HG03565 (cell line): Measurements from ENCODE around the gene SUPT4H1.

Experiments used
- ATAC-seq: cut with Tn5 transposase; IDR thresholded peaks from one replicate; pipeline ENCODE4 v1.9.1; 2021; ENCODE audit warnings: mild to moderate bottlenecking, moderate library complexity; ENCODE audit not compliant: unreplicated experiment

Gene SUPT4H1

GRCh38 chr17:58365185-58365979 lies 13.4 kb upstream of the SUPT4H1 start:
- no peak for ATAC-seq

- no peak for ATAC-seq
Observed at GRCh38 chr17:58364270-58364942, 12.4 kb upstream of the SUPT4H1 start.

- ATAC-seq, result no peak
Observed at GRCh38 chr17:58363457-58364185, 11.6 kb upstream of the SUPT4H1 start.

- no peak for ATAC-seq
Observed at GRCh38 chr17:58362368-58363014, 10.5 kb upstream of the SUPT4H1 start.

- ATAC-seq, result no peak
Observed at GRCh38 chr17:58360296-58361063, 8.5 kb upstream of the SUPT4H1 start.

- ATAC-seq, result no peak
Observed at GRCh38 chr17:58358408-58359172, 6.6 kb upstream of the SUPT4H1 start.

GRCh38 chr17:58357312-58358297 lies 5.6 kb upstream of the SUPT4H1 start:
- ATAC-seq, result no peak

- no peak for ATAC-seq
Observed at GRCh38 chr17:58356231-58356630, 4.2 kb upstream of the SUPT4H1 start.

- ATAC-seq, result no peak
Observed at GRCh38 chr17:58354541-58355216, 2.7 kb upstream of the SUPT4H1 start.

GRCh38 chr17:58353389-58353825 lies 1.4 kb upstream of the SUPT4H1 start:
- no peak for ATAC-seq

GRCh38 chr17:58352596-58353388 lies 791 bp upstream of the SUPT4H1 start:
- ATAC-seq, result no peak

GRCh38 chr17:58351182-58351581 lies 819 bp downstream of the SUPT4H1 start:
- no peak for ATAC-seq

- no peak for ATAC-seq
Observed at GRCh38 chr17:58348038-58348437, 4.0 kb downstream of the SUPT4H1 start.

- ATAC-seq, result no peak
Observed at GRCh38 chr17:58345500-58345899, 6.5 kb downstream of the SUPT4H1 start.

GRCh38 chr17:58344791-58345157 lies 7.2 kb downstream of the SUPT4H1 start:
- ATAC-seq, result peak; percentile 37

GRCh38 chr17:58344047-58344790 lies 7.8 kb downstream of the SUPT4H1 start:
- peak; percentile 67 for ATAC-seq
